HepG2 (cell line): Measurements from ENCODE around the gene RBM44. TPM values are rescaled to one million over a fixed set of nuclear protein-coding genes. Genes with fewer than 3 reads are reported as not detected.
A peak's percentile ranks its signal among the peaks of the same experiment; 100 is the strongest.

ENCODE experiments used
- AFF4 ChIP-seq: sonication (generic); formaldehyde crosslinking; IDR thresholded peaks from 2 replicates; pipeline ENCODE4 v1.4.0; 2020; ENCODE audit warnings: missing genetic modification reagents
- ATF4 ChIP-seq, 2 experiments: fragments of 450-650 bp in 1 of 2; sonication (generic) in 1 of 2; formaldehyde crosslinking; IDR thresholded peaks; 2 replicates each; pipeline versions ENCODE4 v1.5.0 to v1.8.0; 2020 to 2022; ENCODE audit warnings: mild to moderate bottlenecking in 1 of 2, missing genetic modification reagents in 1 of 2
- ATM ChIP-seq: fragments of 450-650 bp; IDR thresholded peaks from 2 replicates; pipeline ENCODE4 v1.7.1; 2017; ENCODE audit warnings: mild to moderate bottlenecking, borderline replicate concordance
- BCL6 ChIP-seq: IDR thresholded peaks from 2 replicates; pipeline ENCODE4 v1.6.1; 2016; ENCODE audit warnings: missing genetic modification reagents, missing compliant biosample characterization
- CC2D1A ChIP-seq: sonication (generic); formaldehyde crosslinking; IDR thresholded peaks from 2 replicates; pipeline ENCODE4 v1.8.1; 2023; ENCODE audit warnings: mild to moderate bottlenecking, missing genetic modification reagents
- FOXA3 ChIP-seq: IDR thresholded peaks from 2 replicates; pipeline ENCODE4 v1.6.1; 2016; ENCODE audit warnings: missing genetic modification reagents, missing compliant biosample characterization
- HNF4A ChIP-seq: sonication (generic); formaldehyde crosslinking; IDR thresholded peaks from 2 replicates; pipeline ENCODE4 v1.4.0; 2020; ENCODE audit warnings: missing genetic modification reagents
- HNF4G ChIP-seq, 2 experiments: sonication (generic) in 1 of 2; formaldehyde crosslinking in 1 of 2; IDR thresholded peaks; 2 replicates each; pipeline versions ENCODE4 v1.4.0 to v1.6.1; 2011 to 2020; ENCODE audit warnings: borderline replicate concordance in 2 of 2, low read depth in 2 of 2, mild to moderate bottlenecking in 2 of 2, low read length in 1 of 2, missing genetic modification reagents in 1 of 2, moderate library complexity in 1 of 2
- KDM2A ChIP-seq: sonication (generic); formaldehyde crosslinking; IDR thresholded peaks from 2 replicates; pipeline ENCODE4 v1.4.0; 2020; ENCODE audit warnings: low read depth, missing genetic modification reagents, borderline replicate concordance
- KLF13 ChIP-seq: sonication (generic); formaldehyde crosslinking; IDR thresholded peaks from 2 replicates; pipeline ENCODE4 v1.4.0; 2020; ENCODE audit warnings: mild to moderate bottlenecking, missing genetic modification reagents
- KMT2A ChIP-seq: sonication (generic); formaldehyde crosslinking; IDR thresholded peaks from 2 replicates; pipeline ENCODE4 v1.4.0; 2020; ENCODE audit warnings: missing genetic modification reagents
- LCORL ChIP-seq, 2 experiments: fragments of 450-650 bp in 1 of 2; sonication (generic) in 1 of 2; formaldehyde crosslinking in 1 of 2; IDR thresholded peaks; 2 replicates each; pipeline versions ENCODE4 v1.5.0 to v1.6.1; 2017 to 2020; ENCODE audit warnings: antibody characterized with exemption in 1 of 2, missing genetic modification reagents in 1 of 2
- MAFK ChIP-seq, 2 experiments: IDR thresholded peaks in 1 of 2; conservative IDR thresholded peaks in 1 of 2; 2 replicates each; pipeline ENCODE4 v1.6.1; 2011; ENCODE audit warnings: improper control_type of control experiment in 2 of 2, low read length in 2 of 2
- MEF2D ChIP-seq: sonication (generic); formaldehyde crosslinking; IDR thresholded peaks from 2 replicates; pipeline ENCODE4 v1.5.1; 2020; ENCODE audit warnings: mild to moderate bottlenecking, missing genetic modification reagents
- NKX3-1 ChIP-seq: sonication (generic); formaldehyde crosslinking; IDR thresholded peaks from 2 replicates; pipeline ENCODE4 v1.5.0; 2020; ENCODE audit warnings: missing genetic modification reagents
- ONECUT2 ChIP-seq: sonication (generic); formaldehyde crosslinking; IDR thresholded peaks from 2 replicates; pipeline ENCODE4 v1.4.0; 2020; ENCODE audit warnings: missing genetic modification reagents
- PCBP2 ChIP-seq: fragments of 200-400 bp; formaldehyde crosslinking; optimal IDR thresholded peaks from 2 replicates; pipeline ENCODE3; 2018; ENCODE audit warnings: low read length, low read depth; ENCODE audit not compliant: poor library complexity, severe bottlenecking
- SRSF9 ChIP-seq: fragments of 200-400 bp; formaldehyde crosslinking; IDR thresholded peaks from 2 replicates; pipeline ENCODE4 v1.6.1; 2018; ENCODE audit warnings: borderline replicate concordance, mild to moderate bottlenecking, low read depth, low read length; ENCODE audit not compliant: insufficient read depth, poor library complexity, severe bottlenecking
- TBX3 ChIP-seq: fragments of 450-650 bp; IDR thresholded peaks from 2 replicates; pipeline ENCODE4 v1.6.1; 2017; ENCODE audit warnings: antibody characterized with exemption, mild to moderate bottlenecking, inconsistent platforms, borderline replicate concordance
- TFAP4 ChIP-seq: sonication (generic); IDR thresholded peaks from 2 replicates; pipeline ENCODE4 v1.6.1; 2016; ENCODE audit warnings: low read depth, borderline replicate concordance
- XRCC5 ChIP-seq: fragments of 200-400 bp; formaldehyde crosslinking; optimal IDR thresholded peaks from 2 replicates; pipeline ENCODE3; 2017; ENCODE audit warnings: mild to moderate bottlenecking, low read length
- ZBTB3 ChIP-seq: sonication (generic); formaldehyde crosslinking; IDR thresholded peaks from 2 replicates; pipeline ENCODE4 v1.4.0; 2020; ENCODE audit warnings: low read depth, mild to moderate bottlenecking, moderate library complexity, missing genetic modification reagents, borderline replicate concordance
- ZNF431 ChIP-seq: sonication (generic); formaldehyde crosslinking; IDR thresholded peaks from 2 replicates; pipeline ENCODE4 v1.9.0; 2022; ENCODE audit warnings: missing genetic modification reagents, low read depth, mild to moderate bottlenecking, borderline replicate concordance
- polyA plus RNA-seq, 8 experiments: library from polyadenylated mRNA; depleted of rRNA in 3 of 8; stranded (reverse) in 7 of 8; unstranded in 1 of 8; fragments of >200 nt; fragmentation: Illumina TruSeq in 4 of 8; extraction: Trizol in 4 of 8; gene quantifications; 2 replicates each; pipeline versions ENCODE4 v1.2.1 to v1.2.3, GENCODE V29; 2011 to 2016; ENCODE audit warnings: low read depth in 4 of 8, missing spikeins in 1 of 8, mixed read lengths in 1 of 8; ENCODE audit not compliant: insufficient read depth in 1 of 8
- total RNA-seq, 5 experiments: library from RNA; depleted of rRNA; stranded (reverse); fragments of >200 nt; fragmentation: Illumina TruSeq; extraction: Trizol; gene quantifications; 2 replicates each; pipeline ENCODE4 v1.2.3, GENCODE V29; 2016; ENCODE audit warnings: low read depth in 1 of 5

The RBM44 gene
- total and polyA plus RNA-seq, 2 of the 13 experiments (the other 11 are each of a cell fraction or from before 2014, with no cell fraction given) = 0.13 to 0.50 TPM

GRCh38 chr2:237830522-237830921 is 31.9 kb downstream of the RBM44 start (continued):
- TF ChIP-seq TFAP4 (no peak), KMT2A (CRISPR knock-in tag) (no peak), ATF4 (CRISPR knock-in tag; IDR thresholded peaks at IDR 0.05) (no peak), ONECUT2 (CRISPR knock-in tag) (0 out of 2 replicates have a peak, but pooled peaks have one; percentile 19), SRSF9 (no peak), HNF4G (IDR thresholded peaks at IDR 0.05; ENCODE audit: borderline replicate concordance, low read depth, low read length) (peak; percentile 52; the same call in 1 of the 2 replicates), HNF4G (CRISPR knock-in tag; IDR thresholded peaks at IDR 0.05; ENCODE audit: borderline replicate concordance, low read depth) (no peak), CC2D1A (CRISPR knock-in tag) (no peak), NKX3-1 (CRISPR knock-in tag) (no peak), ZNF431 (CRISPR knock-in tag) (no peak), BCL6 (CRISPR knock-in tag) (peak; percentile 48; the same call in 1 of the 2 replicates), MAFK (conservative IDR thresholded peaks at IDR 0.05 in 1 of 2, IDR thresholded peaks at IDR 0.05 in 1 of 2; ENCODE audit: low read length in 2 of 2) (peak in 1 of 2 experiments; percentile 23; a peak in 1 of 4 replicates), KLF13 (CRISPR knock-in tag) (no peak), XRCC5 (no peak), LCORL (IDR thresholded peaks at IDR 0.05) (no peak), LCORL (CRISPR knock-in tag; IDR thresholded peaks at IDR 0.05) (0 out of 2 replicates have a peak, but pooled peaks have one; percentile 5), MEF2D (CRISPR knock-in tag) (peak; percentile 100), PCBP2 (no peak), KDM2A (CRISPR knock-in tag) (no peak), FOXA3 (0 out of 2 replicates have a peak, but pooled peaks have one; percentile 31), TBX3 (peak; percentile 38; the same call in 1 of the 2 replicates), AFF4 (no peak), ATM (no peak), ZBTB3 (CRISPR knock-in tag) (no peak), HNF4A (peak; percentile 78)
